DMS153 (cell line): Measurements from ENCODE around the gene ARHGAP23.
A peak's percentile ranks its signal among the peaks of the same experiment; 100 is the strongest.
"Not testable (repeated sequence)": the region's sequence is repeated elsewhere in the genome, so short reads cannot be mapped to it uniquely, and the experiment has no call there.

Source experiments
- DNase-seq: peaks from one replicate; lab custom pipeline; 2025; lab: John Stamatoyannopoulos, UW

The ARHGAP23 gene

GRCh38 chr17:38512473-38513058 lies 84.3 kb downstream of the ARHGAP23 start:
- no peak for DNase-seq

GRCh38 chr17:38526526-38526925 lies 98.3 kb downstream of the ARHGAP23 start:
- not testable (repeated sequence) for DNase-seq

GRCh38 chr17:38528141-38528540 lies 99.9 kb downstream of the ARHGAP23 start:
- DNase-seq = not testable (repeated sequence)

- not testable (repeated sequence) for DNase-seq
These were observed 102.6 kb downstream of the ARHGAP23 start for GRCh38 chr17:38530856-38531255.

- not testable (repeated sequence) for DNase-seq
These were observed 103.5 kb downstream of the ARHGAP23 start for GRCh38 chr17:38531761-38532160.

- DNase-seq = no peak
These were observed 104.2 kb downstream of the ARHGAP23 start for GRCh38 chr17:38532451-38532850.

- no peak for DNase-seq
These were observed 105.0 kb downstream of the ARHGAP23 start for GRCh38 chr17:38533241-38533640.

- no peak for DNase-seq
These were observed 105.7 kb downstream of the ARHGAP23 start for GRCh38 chr17:38533866-38534497.

GRCh38 chr17:38534498-38534885 lies 106.2 kb downstream of the ARHGAP23 start:
- DNase-seq = no peak

GRCh38 chr17:38535886-38536285 lies 107.6 kb downstream of the ARHGAP23 start:
- no peak for DNase-seq

- DNase-seq = no peak
These were observed 108.4 kb downstream of the ARHGAP23 start for GRCh38 chr17:38536661-38537060.

- peak; percentile 96 for DNase-seq
These were observed 110.6 kb downstream of the ARHGAP23 start for GRCh38 chr17:38538906-38539305.

- DNase-seq = peak; percentile 86
These were observed 111.1 kb downstream of the ARHGAP23 start for GRCh38 chr17:38539386-38539785.

GRCh38 chr17:38540514-38541045 lies 112.3 kb downstream of the ARHGAP23 start:
- DNase-seq = no peak

- no peak for DNase-seq
These were observed 113.0 kb downstream of the ARHGAP23 start for GRCh38 chr17:38541281-38541680.

GRCh38 chr17:38542286-38542685 lies 114.0 kb downstream of the ARHGAP23 start:
- no peak for DNase-seq

GRCh38 chr17:38543403-38544174 lies 115.3 kb downstream of the ARHGAP23 start:
- DNase-seq = no peak

GRCh38 chr17:38544175-38544838 lies 116.0 kb downstream of the ARHGAP23 start:
- DNase-seq = no peak

GRCh38 chr17:38544839-38545209 lies 116.6 kb downstream of the ARHGAP23 start:
- DNase-seq = no peak

- DNase-seq = no peak
These were observed 117.4 kb downstream of the ARHGAP23 start for GRCh38 chr17:38545531-38546225.

- DNase-seq = no peak
These were observed 118.1 kb downstream of the ARHGAP23 start for GRCh38 chr17:38546396-38546795.

- DNase-seq = no peak
These were observed 119.2 kb downstream of the ARHGAP23 start for GRCh38 chr17:38547444-38547843.
